IPS-20b (cell line): ENCODE measurements around the gene STN1.

Experiments
- H3K27ac ChIP-seq: one replicate; pipeline ENCODE4 v1.5.1; 2013; ENCODE audit warnings: low read length
- H3K27me3 ChIP-seq: 2 replicates; pipeline ENCODE4 v1.6.1; 2013; ENCODE audit warnings: mild to moderate bottlenecking, low read length, inconsistent platforms; ENCODE audit not compliant: insufficient read depth
- H3K36me3 ChIP-seq: 2 replicates; pipeline ENCODE4 v1.6.1; 2013; ENCODE audit warnings: low read depth, mild to moderate bottlenecking, inconsistent platforms, low read length, moderate library complexity; ENCODE audit not compliant: insufficient read depth
- H3K4me1 ChIP-seq: 2 replicates; pipeline ENCODE4 v1.6.1; 2013; ENCODE audit warnings: mild to moderate bottlenecking, control low read depth, inconsistent platforms, low read length, moderate library complexity; ENCODE audit not compliant: insufficient read depth
- H3K4me3 ChIP-seq: 2 replicates; pipeline ENCODE4 v1.5.1; 2013; ENCODE audit warnings: mild to moderate bottlenecking, low read length, inconsistent platforms
- H3K9ac ChIP-seq: 2 replicates; pipeline ENCODE4 v1.6.1; 2013; ENCODE audit warnings: low read depth, mild to moderate bottlenecking, inconsistent platforms, low read length, moderate library complexity
- H3K9me3 ChIP-seq: 2 replicates; pipeline ENCODE4 v1.6.1; 2013; ENCODE audit warnings: mild to moderate bottlenecking, low read depth, low read length, inconsistent platforms; ENCODE audit not compliant: insufficient read depth

The STN1 gene

DNA sequence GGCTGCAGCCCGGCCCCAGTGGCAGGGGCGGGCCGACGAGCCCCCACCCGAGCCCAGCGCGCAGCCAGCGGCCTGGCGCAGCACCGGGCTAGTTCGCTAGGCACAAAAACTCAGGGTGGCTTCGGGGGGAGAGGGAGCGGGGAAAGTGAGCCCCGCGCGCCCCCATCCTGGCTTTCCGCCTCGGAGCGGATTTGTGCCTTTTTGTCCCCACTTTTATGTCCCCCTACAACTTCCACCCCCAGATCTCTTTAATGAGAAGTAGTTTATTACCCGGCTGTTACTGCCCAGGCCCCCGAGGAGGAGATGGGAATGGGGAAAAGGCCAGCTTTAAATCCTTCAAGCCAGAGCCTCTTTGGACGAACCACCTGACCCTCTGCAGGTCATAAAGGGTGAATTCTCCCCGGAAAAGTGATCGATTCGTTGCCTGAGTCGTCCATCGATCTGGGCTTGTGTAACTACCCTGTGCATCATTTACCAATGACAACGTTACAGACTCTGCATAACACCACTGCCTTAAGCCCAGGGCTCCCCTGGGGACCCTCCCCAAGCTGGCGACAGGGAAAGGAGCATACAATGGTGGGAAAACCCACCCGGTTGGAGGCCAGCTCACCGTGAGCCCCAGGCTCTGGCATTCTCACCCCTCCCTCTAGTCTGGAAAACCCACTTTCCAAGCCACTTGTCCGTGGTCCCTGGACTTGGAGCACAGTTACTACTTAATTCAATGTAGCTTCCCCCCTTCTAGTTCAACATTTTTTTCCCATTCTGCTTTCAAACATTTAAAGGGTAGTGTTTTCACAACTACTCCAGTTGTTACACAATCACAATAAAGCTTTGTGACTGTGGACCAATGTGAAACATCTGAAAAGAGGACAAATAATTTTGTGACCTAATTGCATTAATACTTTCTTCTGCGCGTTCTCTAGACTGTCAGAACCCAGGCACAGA, 61.9 kb downstream of the STN1 start:
- H3K9ac ChIP-seq = no peak overlapping the region
- peaks cover 62% of the 10 kb centered on the region for H3K27me3 ChIP-seq
- H3K36me3 ChIP-seq = no peaks in the 10 kb centered on the region
- no peaks in the 10 kb centered on the region for H3K9me3 ChIP-seq
- peak overlapping the region; percentile 81 for H3K4me3 ChIP-seq
- peaks cover 6% of the 10 kb centered on the region for H3K4me1 ChIP-seq
- H3K27ac ChIP-seq = no peak overlapping the region

DNA sequence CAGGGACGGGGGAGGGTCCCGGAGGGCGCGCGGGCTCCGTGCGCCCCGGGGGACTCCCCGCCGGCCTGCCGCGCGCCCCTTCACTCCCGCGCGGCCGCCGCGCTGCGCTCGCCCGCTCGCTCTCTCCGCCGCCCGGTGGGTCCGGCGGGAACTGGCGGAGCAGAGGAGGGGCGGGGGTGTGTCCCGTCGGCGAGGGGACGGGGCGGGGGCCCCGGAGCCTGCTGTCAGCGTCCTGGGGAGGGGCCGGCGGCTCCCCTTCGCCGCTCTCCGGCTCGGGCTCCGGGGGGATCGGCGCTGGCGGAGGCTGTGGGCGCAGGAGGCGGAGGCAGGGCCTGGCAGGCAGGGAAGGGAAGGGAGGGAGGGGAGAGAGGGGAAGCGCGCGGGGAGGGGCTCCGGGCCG, 62.6 kb downstream of the STN1 start, which contains the start of gene SH3PXD2A:
Gene SH3PXD2A (minus strand): TSS at position 153 of the 400 bp plus-strand sequence. CDS start 310 bp downstream, outside the sequence.
- Histone ChIP-seq H3K4me1 (peaks cover 6% of the 10 kb centered on the region), H3K4me3 (peak within 1 kb of the TSS; percentile 81), H3K9me3 (no peaks in the 10 kb centered on the region), H3K27me3 (peaks cover 62% of the 10 kb centered on the region), H3K36me3 (no peaks in the 10 kb centered on the region), H3K27ac (no peak within 1 kb of the TSS), H3K9ac (0 out of 2 replicates have a peak within 1 kb of the TSS, but pooled peaks have one; percentile 29)

DNA sequence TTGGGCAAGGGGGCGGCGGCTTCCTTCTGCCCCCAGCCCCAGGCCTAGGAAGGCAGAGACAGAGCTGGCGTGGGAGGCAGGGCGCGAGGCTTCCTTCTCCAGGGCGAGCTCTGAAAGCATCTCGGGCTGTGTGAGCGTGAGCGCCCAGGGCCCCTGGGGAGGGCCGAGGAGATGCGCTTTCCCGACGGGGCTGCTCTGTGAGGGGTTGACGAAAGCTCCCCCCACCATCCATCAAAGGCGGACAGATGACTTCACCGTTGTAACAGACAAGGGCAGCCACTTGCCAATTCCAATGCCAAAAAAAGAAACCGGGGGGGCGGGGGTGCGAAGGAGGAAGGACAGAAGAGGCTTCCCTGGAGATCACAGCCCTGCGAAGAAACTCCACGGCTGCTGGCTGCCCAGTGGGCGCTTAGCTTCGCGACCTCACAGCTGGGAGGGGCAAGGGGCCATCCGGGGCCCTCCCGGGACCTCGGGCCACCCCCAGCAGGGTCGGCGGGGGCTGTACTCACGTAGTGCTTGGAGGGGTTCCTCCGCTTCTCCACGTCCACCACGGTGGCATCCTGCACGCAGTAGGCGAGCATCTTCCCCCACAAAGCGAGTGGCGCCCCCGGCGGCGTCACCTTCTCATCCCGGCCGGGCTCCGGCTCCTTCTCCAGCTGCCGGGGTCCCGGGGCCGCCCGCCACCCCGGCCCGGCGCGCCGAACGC, 63.1 kb downstream of the STN1 start:
- peaks cover 62% of the 10 kb centered on the region for H3K27me3 ChIP-seq
- H3K4me3 ChIP-seq = peak overlapping the region; percentile 73
- H3K4me1 ChIP-seq = peaks cover 6% of the 10 kb centered on the region
- no peaks in the 10 kb centered on the region for H3K36me3 ChIP-seq
- H3K27ac ChIP-seq = no peak overlapping the region
- no peaks in the 10 kb centered on the region for H3K9me3 ChIP-seq
- H3K9ac ChIP-seq = 0 out of 2 replicates have a peak overlapping the region, but pooled peaks have one; percentile 29

DNA sequence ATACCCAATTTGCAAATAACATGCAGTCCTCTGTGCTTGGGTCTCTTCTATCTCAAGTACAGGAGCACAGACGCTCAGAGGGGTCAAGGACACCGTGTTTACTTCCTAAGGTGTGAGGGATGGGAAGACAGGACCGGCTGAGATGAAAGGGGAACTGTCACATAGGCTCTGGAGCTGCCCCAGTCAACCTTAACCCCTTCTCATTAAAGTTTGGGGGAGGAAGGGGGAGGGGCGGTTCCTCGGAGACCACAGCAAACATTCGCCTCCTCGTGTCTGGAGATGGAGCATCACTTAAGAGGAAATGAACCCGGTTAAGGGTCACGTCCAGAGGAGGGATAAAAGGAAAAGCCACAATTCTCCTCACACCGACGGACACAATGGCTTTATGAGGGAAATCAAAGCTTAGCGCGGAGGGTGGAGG, 63.7 kb downstream of the STN1 start:
- H3K27ac ChIP-seq = no peak overlapping the region
- no peaks in the 10 kb centered on the region for H3K9me3 ChIP-seq
- H3K9ac ChIP-seq = no peak overlapping the region
- no peaks in the 10 kb centered on the region for H3K36me3 ChIP-seq
- H3K4me3 ChIP-seq = peak overlapping the region; percentile 73
- H3K27me3 ChIP-seq = peaks cover 62% of the 10 kb centered on the region
- H3K4me1 ChIP-seq = peaks cover 6% of the 10 kb centered on the region

DNA sequence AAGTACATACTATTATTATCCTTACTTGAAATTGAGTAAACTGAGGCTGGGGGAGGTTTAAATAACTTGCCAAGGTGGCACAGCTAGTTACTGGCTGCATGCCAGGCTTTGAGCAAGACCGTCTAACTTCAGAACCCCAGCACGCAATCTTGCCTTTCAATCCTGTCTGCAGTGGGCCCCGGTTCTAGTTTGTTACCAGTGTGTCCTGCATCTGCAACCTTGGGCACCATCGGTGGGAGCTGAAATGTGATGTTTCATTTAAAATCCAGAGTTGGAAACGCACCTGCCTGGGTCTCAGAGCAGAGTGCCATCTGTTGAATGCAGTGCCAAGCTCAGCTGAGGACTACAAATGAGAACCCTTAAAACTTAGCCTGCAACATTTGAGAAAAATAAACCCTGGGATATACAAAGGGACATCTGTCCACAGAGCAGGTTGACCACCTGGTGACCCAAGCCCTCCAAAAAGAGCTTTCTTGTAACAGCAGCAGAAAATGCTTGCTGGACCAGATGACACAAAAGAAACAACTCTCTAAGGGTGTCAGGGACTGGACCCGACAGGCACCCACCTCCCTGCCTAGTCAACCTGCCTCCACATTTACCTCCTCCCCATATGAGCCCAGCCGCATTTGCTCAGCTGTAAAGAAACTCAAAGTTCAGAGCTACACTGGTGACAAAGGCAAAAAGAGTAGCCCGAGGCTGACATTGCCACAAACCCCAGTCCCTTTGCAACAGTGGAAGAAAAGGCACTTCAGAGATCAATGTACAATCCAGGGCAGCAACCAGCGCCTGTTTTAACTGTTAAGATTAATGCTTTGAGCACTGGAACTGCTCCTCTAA, 64.3 kb downstream of the STN1 start:
- peaks cover 62% of the 10 kb centered on the region for H3K27me3 ChIP-seq
- H3K9ac ChIP-seq = no peak overlapping the region
- H3K9me3 ChIP-seq = no peaks in the 10 kb centered on the region
- H3K36me3 ChIP-seq = no peaks in the 10 kb centered on the region
- peaks cover 6% of the 10 kb centered on the region for H3K4me1 ChIP-seq
- H3K4me3 ChIP-seq = peak overlapping the region; percentile 73
- no peak overlapping the region for H3K27ac ChIP-seq

DNA sequence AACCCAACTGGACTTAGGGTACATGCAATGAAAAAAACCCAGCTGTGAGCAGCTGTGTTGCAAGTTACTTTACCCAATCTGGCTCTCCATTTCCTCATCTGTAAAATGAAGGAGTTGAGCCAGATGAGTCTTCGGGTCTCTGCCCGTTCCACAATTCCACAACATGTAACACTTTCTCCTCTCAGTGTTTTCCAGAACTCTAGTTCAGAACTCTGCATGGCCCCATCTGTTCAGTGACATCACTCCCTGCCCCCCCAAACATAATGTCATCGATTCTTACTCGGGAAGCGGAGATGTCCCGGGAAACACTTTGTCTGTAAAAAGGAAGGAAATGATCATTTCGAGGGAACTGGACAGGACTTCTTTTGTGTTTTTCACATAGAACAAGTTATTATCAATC, 65.1 kb downstream of the STN1 start:
- Histone ChIP-seq H3K27ac (no peak overlapping the region), H3K9me3 (no peaks in the 10 kb centered on the region), H3K4me3 (no peak overlapping the region), H3K9ac (no peak overlapping the region), H3K4me1 (peaks cover 6% of the 10 kb centered on the region), H3K27me3 (peaks cover 55% of the 10 kb centered on the region), H3K36me3 (no peaks in the 10 kb centered on the region)

DNA sequence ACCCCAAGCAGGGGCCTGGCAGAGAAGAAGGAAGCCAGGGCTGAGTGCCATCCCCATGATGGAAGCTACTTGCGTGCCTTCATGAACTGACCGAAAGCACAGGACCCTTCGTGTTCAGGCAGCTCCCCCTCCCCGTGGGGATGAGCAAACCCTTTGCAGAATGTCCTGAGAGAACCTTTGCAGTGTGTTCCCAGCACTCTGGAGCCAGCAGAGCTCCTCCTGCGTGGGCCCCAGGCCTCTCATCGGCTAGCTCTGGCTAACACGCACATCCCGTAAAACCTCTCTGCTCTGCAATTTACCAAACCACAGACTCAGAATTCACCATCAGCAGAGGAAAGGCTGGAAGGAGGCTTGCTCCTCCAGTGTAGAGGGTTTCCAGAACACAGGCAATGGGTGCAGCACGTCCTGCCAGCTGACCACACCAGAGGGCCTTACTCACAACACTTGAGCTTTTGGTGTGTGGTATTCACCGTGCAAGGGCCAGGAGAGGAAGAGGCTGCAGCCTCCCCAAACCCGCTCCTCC, 65.7 kb downstream of the STN1 start:
- no peak overlapping the region for H3K27ac ChIP-seq
- H3K9ac ChIP-seq = no peak overlapping the region

DNA sequence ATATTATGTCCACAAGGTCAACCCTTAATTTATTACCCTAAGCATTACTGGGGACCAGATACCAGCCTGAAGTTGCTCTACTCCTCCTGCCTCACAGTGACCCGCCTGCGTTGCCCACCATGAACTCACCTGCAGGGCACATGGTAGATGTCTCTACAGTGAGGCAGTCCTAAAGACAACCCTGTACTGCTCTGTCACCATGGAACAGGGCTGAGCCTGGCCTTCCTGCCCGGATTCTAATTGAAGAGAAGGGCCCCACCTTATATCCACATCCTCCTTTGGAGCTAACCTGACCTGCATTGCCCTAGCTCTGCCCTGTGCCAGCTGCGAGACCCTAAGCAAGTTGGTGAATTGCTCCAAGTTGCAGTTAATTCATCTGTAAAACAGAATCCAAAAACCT, 66.7 kb downstream of the STN1 start:
- no peaks in the 10 kb centered on the region for H3K36me3 ChIP-seq
- no peaks in the 10 kb centered on the region for H3K9me3 ChIP-seq
- H3K9ac ChIP-seq = no peak overlapping the region
- no peak overlapping the region for H3K27ac ChIP-seq
- H3K4me3 ChIP-seq = no peak overlapping the region
- H3K27me3 ChIP-seq = peaks cover 39% of the 10 kb centered on the region
- H3K4me1 ChIP-seq = peaks cover 6% of the 10 kb centered on the region

More for the DNA sequence above, 65.7 kb downstream of the STN1 start:
- H3K27me3 ChIP-seq = peaks cover 49% of the 10 kb centered on the region
- H3K9me3 ChIP-seq = no peaks in the 10 kb centered on the region
- H3K4me3 ChIP-seq = no peak overlapping the region
- H3K36me3 ChIP-seq = no peaks in the 10 kb centered on the region
- peaks cover 6% of the 10 kb centered on the region for H3K4me1 ChIP-seq

DNA sequence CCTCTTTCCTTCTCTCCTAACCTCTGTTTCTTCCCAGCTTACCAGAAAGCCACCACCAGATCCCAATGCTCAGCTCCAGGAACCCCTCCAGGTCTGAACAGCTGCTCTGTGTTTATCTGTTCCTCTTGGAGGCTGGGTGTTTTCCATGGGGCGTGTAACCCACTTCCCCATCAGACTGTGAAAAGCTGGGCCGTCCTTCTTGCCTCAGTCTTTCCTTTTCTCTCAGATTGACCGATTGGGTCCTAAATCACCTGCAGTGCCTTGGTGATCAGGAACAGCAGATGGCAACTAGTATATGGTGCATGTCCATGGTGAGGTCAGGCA, 67.5 kb downstream of the STN1 start:
- H3K9ac ChIP-seq = no peak overlapping the region

DNA sequence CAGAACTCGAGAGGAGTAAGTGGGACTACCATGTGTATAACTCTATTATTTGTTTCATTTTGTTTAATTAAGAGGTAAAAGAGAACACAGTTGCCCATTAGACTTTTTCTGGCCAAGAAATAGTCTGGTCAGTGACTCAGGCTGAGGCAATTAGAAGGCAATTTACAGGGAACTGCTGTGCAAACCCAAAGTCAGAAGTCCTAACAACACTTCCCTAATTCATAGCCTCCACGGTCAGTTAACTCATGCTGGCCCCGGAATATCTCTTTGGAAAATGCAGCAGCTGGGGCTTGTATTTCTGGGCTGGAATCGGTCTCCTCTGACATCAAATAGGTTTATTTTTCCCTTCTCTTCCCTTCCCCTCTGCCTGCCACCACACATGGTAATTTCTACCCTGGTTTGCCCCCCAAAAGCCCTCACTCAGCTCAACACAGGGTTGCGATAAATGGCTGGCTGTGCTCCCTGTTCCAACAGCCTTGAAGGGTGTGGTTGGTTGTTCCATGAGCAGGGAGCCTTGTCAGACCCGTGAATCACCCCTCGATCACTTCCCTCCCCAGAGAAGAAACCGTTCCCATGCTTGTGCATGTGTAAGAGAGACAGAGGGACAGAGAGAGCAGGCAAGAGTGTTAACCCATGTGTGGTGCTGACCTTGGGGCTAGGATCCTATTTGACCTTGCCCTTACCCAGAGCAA, 68.0 kb downstream of the STN1 start:
- Histone ChIP-seq H3K27me3 (peaks cover 34% of the 10 kb centered on the region), H3K9ac (no peak overlapping the region), H3K36me3 (no peaks in the 10 kb centered on the region), H3K4me3 (no peak overlapping the region), H3K4me1 (peaks cover 13% of the 10 kb centered on the region), H3K27ac (no peak overlapping the region), H3K9me3 (no peaks in the 10 kb centered on the region)

More for the DNA sequence above, 67.5 kb downstream of the STN1 start:
- Histone ChIP-seq H3K4me1 (peaks cover 12% of the 10 kb centered on the region), H3K4me3 (no peak overlapping the region), H3K9me3 (no peaks in the 10 kb centered on the region), H3K36me3 (no peaks in the 10 kb centered on the region), H3K27me3 (peaks cover 35% of the 10 kb centered on the region), H3K27ac (no peak overlapping the region)
